ENCODE data around the gene TPP1.

TPP1 gene

GRCh38 chr11:6574816-6575715 lies 44.2 kb downstream of the TPP1 start:
- Histone ChIP-seq H4K8ac (ENCODE audit: low read depth, low read length) (no peak overlapping the region), H3K14ac (ENCODE audit: low read length) (no peak overlapping the region), H3K4me2 (ENCODE audit: low read length) (no peak overlapping the region), H3K9me3 (ENCODE audit: insufficient read depth, low read depth, low read length) (peaks cover 3% of the 10 kb centered on the region), H3K27ac (ENCODE audit: low read depth, low read length) (no peak overlapping the region), H4K91ac (ENCODE audit: low read depth, low read length) (no peak overlapping the region), H3K79me1 (ENCODE audit: low read length) (peaks cover 2% of the 10 kb centered on the region), H3K4ac (ENCODE audit: low read depth, low read length) (no peak overlapping the region), H3K9ac (ENCODE audit: low read length) (no peak overlapping the region), H2BK120ac (ENCODE audit: insufficient read depth, low read length, poor library complexity) (no peak overlapping the region), H3K36me3 (ENCODE audit: control insufficient read depth in 1 of 2, insufficient read depth in 2 of 2, low read length in 2 of 2) (no peaks in the 10 kb centered on the region), H4K12ac (ENCODE audit: low read depth, low read length) (no peak overlapping the region), H2AFZ (ENCODE audit: insufficient read depth, low read length, poor library complexity) (no peak overlapping the region), H2AK5ac (ENCODE audit: low read length) (no peak overlapping the region), H3K4me1 (ENCODE audit: control insufficient read depth in 1 of 2, insufficient read depth in 2 of 2, low read length in 2 of 2) (peaks cover 4 to 8% of the 10 kb centered on the region in 2 experiments), H3K23ac (ENCODE audit: low read length) (no peak overlapping the region), H3K4me3 (ENCODE audit: low read depth, low read length) (no peak overlapping the region), H3K27me3 (ENCODE audit: insufficient read depth, low read length) (no peaks in the 10 kb centered on the region), H2BK5ac (ENCODE audit: low read depth, low read length, poor library complexity) (no peak overlapping the region), H3K18ac (ENCODE audit: low read length) (no peak overlapping the region), H2BK12ac (ENCODE audit: low read length) (no peak overlapping the region), H3K79me2 (ENCODE audit: control insufficient read depth, insufficient read depth, low read length, poor library complexity) (no peaks in the 10 kb centered on the region)
- WGBS (ENCODE audit: extremely low coverage, insufficient coverage, insufficient read length), result no CpG with 5 or more reads among the region's 6 CpGs
- DNase-seq, result no peak

- WGBS (ENCODE audit: extremely low coverage, insufficient coverage, insufficient read length), result no CpG with 5 or more reads among the region's 2 CpGs
- H2BK120ac ChIP-seq (ENCODE audit: insufficient read depth, low read length, poor library complexity), result no peak overlapping the region
- no peak overlapping the region for H3K14ac ChIP-seq (ENCODE audit: low read length)
- H3K4me1 ChIP-seq (ENCODE audit: control insufficient read depth in 1 of 2, insufficient read depth in 2 of 2, low read length in 2 of 2), result peaks cover 8 to 10% of the 10 kb centered on the region in 2 experiments
- no peak overlapping the region for H4K91ac ChIP-seq (ENCODE audit: low read depth, low read length)
- peaks cover 5% of the 10 kb centered on the region for H3K9me3 ChIP-seq (ENCODE audit: insufficient read depth, low read depth, low read length)
- H3K79me1 ChIP-seq (ENCODE audit: low read length), result peaks cover 2% of the 10 kb centered on the region
- H3K4ac ChIP-seq (ENCODE audit: low read depth, low read length), result no peak overlapping the region
- no peak overlapping the region for H3K23ac ChIP-seq (ENCODE audit: low read length)
- H3K18ac ChIP-seq (ENCODE audit: low read length), result no peak overlapping the region
- H2BK12ac ChIP-seq (ENCODE audit: low read length), result no peak overlapping the region
- no peak overlapping the region for H3K4me3 ChIP-seq (ENCODE audit: low read depth, low read length)
- no peaks in the 10 kb centered on the region for H3K36me3 ChIP-seq (ENCODE audit: control insufficient read depth in 1 of 2, insufficient read depth in 2 of 2, low read length in 2 of 2)
- H4K8ac ChIP-seq (ENCODE audit: low read depth, low read length), result no peak overlapping the region
- H2AFZ ChIP-seq (ENCODE audit: insufficient read depth, low read length, poor library complexity), result no peak overlapping the region
- no peak overlapping the region for H2BK5ac ChIP-seq (ENCODE audit: low read depth, low read length, poor library complexity)
- no peak overlapping the region for H3K4me2 ChIP-seq (ENCODE audit: low read length)
- H3K27ac ChIP-seq (ENCODE audit: low read depth, low read length), result no peak overlapping the region
- no peak for DNase-seq
- H3K27me3 ChIP-seq (ENCODE audit: insufficient read depth, low read length), result no peaks in the 10 kb centered on the region
- H3K9ac ChIP-seq (ENCODE audit: low read length), result no peak overlapping the region
- no peak overlapping the region for H4K12ac ChIP-seq (ENCODE audit: low read depth, low read length)
- no peak overlapping the region for H2AK5ac ChIP-seq (ENCODE audit: low read length)
- H3K79me2 ChIP-seq (ENCODE audit: control insufficient read depth, insufficient read depth, low read length, poor library complexity), result no peaks in the 10 kb centered on the region
Observed at GRCh38 chr11:6572215-6572614, 47.0 kb downstream of the TPP1 start.

- no peak overlapping the region for H3K14ac ChIP-seq (ENCODE audit: low read length)
- H3K23ac ChIP-seq (ENCODE audit: low read length), result no peak overlapping the region
Observed at GRCh38 chr11:6571434-6572008, 47.7 kb downstream of the TPP1 start.

GRCh38 chr11:6570691-6571427 lies 48.4 kb downstream of the TPP1 start:
- Histone ChIP-seq H2AK5ac (ENCODE audit: low read length) (no peak overlapping the region), H4K91ac (ENCODE audit: low read depth, low read length) (no peak overlapping the region), H4K12ac (ENCODE audit: low read depth, low read length) (no peak overlapping the region), H2AFZ (ENCODE audit: insufficient read depth, low read length, poor library complexity) (no peak overlapping the region), H3K27ac (ENCODE audit: low read depth, low read length) (no peak overlapping the region), H3K9ac (ENCODE audit: low read length) (no peak overlapping the region), H3K36me3 (ENCODE audit: control insufficient read depth in 1 of 2, insufficient read depth in 2 of 2, low read length in 2 of 2) (no peaks in the 10 kb centered on the region), H3K27me3 (ENCODE audit: insufficient read depth, low read length) (no peaks in the 10 kb centered on the region), H3K9me3 (ENCODE audit: insufficient read depth, low read depth, low read length) (peaks cover 5% of the 10 kb centered on the region), H3K18ac (ENCODE audit: low read length) (no peak overlapping the region), H3K14ac (ENCODE audit: low read length) (no peak overlapping the region), H2BK5ac (ENCODE audit: low read depth, low read length, poor library complexity) (no peak overlapping the region), H2BK120ac (ENCODE audit: insufficient read depth, low read length, poor library complexity) (no peak overlapping the region), H3K79me2 (ENCODE audit: control insufficient read depth, insufficient read depth, low read length, poor library complexity) (no peaks in the 10 kb centered on the region), H4K8ac (ENCODE audit: low read depth, low read length) (no peak overlapping the region), H3K23ac (ENCODE audit: low read length) (no peak overlapping the region), H3K79me1 (ENCODE audit: low read length) (no peaks in the 10 kb centered on the region), H3K4ac (ENCODE audit: low read depth, low read length) (no peak overlapping the region), H3K4me2 (ENCODE audit: low read length) (no peak overlapping the region), H3K4me1 (ENCODE audit: control insufficient read depth in 1 of 2, insufficient read depth in 2 of 2, low read length in 2 of 2) (peaks cover 4 to 5% of the 10 kb centered on the region in 2 experiments), H2BK12ac (ENCODE audit: low read length) (no peak overlapping the region), H3K4me3 (ENCODE audit: low read depth, low read length) (no peak overlapping the region)
- no CpG with 5 or more reads among the region's 62 CpGs for WGBS (ENCODE audit: extremely low coverage, insufficient coverage, insufficient read length)
- DNase-seq, result no peak

More at GRCh38 chr11:6571434-6572008, 47.7 kb downstream of the TPP1 start:
- H2BK120ac ChIP-seq (ENCODE audit: insufficient read depth, low read length, poor library complexity), result no peak overlapping the region
- H3K18ac ChIP-seq (ENCODE audit: low read length), result no peak overlapping the region
- H3K4ac ChIP-seq (ENCODE audit: low read depth, low read length), result no peak overlapping the region
- DNase-seq, result no peak
- H3K27ac ChIP-seq (ENCODE audit: low read depth, low read length), result no peak overlapping the region
- no peak overlapping the region for H4K8ac ChIP-seq (ENCODE audit: low read depth, low read length)
- H3K4me1 ChIP-seq (ENCODE audit: control insufficient read depth in 1 of 2, insufficient read depth in 2 of 2, low read length in 2 of 2), result peaks cover 4 to 5% of the 10 kb centered on the region in 2 experiments
- no peaks in the 10 kb centered on the region for H3K79me2 ChIP-seq (ENCODE audit: control insufficient read depth, insufficient read depth, low read length, poor library complexity)
- no peaks in the 10 kb centered on the region for H3K79me1 ChIP-seq (ENCODE audit: low read length)
- H4K91ac ChIP-seq (ENCODE audit: low read depth, low read length), result no peak overlapping the region
- 100% methylated on average over 1 of the region's 22 CpGs for WGBS (ENCODE audit: extremely low coverage, insufficient coverage, insufficient read length)
- no peaks in the 10 kb centered on the region for H3K27me3 ChIP-seq (ENCODE audit: insufficient read depth, low read length)
- no peak overlapping the region for H3K9ac ChIP-seq (ENCODE audit: low read length)
- H3K9me3 ChIP-seq (ENCODE audit: insufficient read depth, low read depth, low read length), result peaks cover 5% of the 10 kb centered on the region
- H2BK12ac ChIP-seq (ENCODE audit: low read length), result no peak overlapping the region
- no peak overlapping the region for H2AK5ac ChIP-seq (ENCODE audit: low read length)
- no peak overlapping the region for H2BK5ac ChIP-seq (ENCODE audit: low read depth, low read length, poor library complexity)
- no peak overlapping the region for H2AFZ ChIP-seq (ENCODE audit: insufficient read depth, low read length, poor library complexity)
- H3K36me3 ChIP-seq (ENCODE audit: control insufficient read depth in 1 of 2, insufficient read depth in 2 of 2, low read length in 2 of 2), result no peaks in the 10 kb centered on the region
- H4K12ac ChIP-seq (ENCODE audit: low read depth, low read length), result no peak overlapping the region
- no peak overlapping the region for H3K4me2 ChIP-seq (ENCODE audit: low read length)
- no peak overlapping the region for H3K4me3 ChIP-seq (ENCODE audit: low read depth, low read length)

Data from trophoblast cell (in vitro differentiated cells and primary cell).